Raji (cell line): Measurements from ENCODE around the gene KIF2C.

Experiments used
- POLR2A ChIP-seq: IDR thresholded peaks from 2 replicates; pipeline ENCODE4 v1.6.1; 2011; ENCODE audit warnings: low read depth, low read length, control low read depth; ENCODE audit not compliant: insufficient read depth

The KIF2C gene

DNA sequence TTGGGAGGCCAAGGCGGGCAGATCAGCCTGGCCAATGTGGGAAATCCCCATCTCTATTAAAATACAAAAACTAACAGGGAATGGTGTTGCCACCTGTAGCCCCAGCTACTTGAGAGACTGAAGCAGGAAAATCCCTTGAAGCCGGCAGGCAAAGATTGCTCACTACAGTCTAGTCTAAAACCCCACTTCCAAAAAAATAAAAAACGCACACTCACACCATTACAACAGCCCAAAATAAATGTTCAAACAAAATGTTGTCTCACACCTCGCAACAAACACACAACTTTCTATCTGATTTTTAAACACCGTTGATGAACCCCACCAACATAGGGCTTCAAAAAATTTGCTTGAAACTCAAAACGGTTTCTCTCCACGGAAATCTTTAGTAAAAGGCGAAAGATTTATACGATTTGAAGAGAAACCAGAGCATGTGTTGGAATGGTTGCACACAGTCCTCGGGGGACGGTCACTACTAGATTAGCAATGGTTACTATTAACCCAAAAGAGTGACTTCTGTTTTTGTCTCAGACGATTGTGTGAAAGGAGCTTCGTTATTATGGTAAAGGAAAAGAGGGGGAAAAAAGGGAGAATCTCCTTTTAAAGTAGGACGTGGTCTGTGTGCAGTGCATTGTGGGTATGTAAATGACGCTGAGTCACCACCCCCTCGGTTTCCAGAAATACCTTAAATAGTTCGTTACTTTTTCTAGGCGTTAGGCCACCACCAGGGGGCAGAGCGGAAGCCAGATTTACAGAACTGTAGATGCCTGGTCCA, 8.7 kb upstream of the KIF2C start, which contains the start of gene RNU5D-1:
RNU5D-1 (minus strand) TSS at position 430 of the 772 bp plus-strand sequence.
- TF ChIP-seq POLR2A: peak; percentile 100

DNA sequence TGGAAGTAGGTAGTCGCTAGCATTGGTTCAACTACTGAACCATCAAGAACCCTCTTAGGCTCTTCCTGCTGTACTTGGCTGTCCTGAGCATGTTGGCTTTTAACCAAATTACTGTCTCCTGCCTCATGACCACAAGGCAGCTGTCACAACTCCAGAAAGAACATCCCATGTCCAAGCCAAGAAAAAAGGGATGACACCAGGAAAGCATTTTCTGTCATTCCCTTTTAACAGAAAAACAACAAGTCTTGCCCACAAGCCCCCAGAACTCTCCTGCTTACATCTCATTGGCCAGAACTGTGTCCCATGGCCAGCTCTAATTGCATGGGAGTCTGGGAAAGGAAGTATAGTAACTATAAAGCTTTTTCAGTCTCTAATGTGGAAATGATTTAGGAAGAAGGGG, 6.3 kb upstream of the KIF2C start:
- TF ChIP-seq POLR2A: no peak

- no peak for TF ChIP-seq POLR2A
Observed at GRCh38 chr1:44733784-44734183, 5.9 kb upstream of the KIF2C start.

- no peak for TF ChIP-seq POLR2A
Observed at GRCh38 chr1:44735992-44736391, 3.6 kb upstream of the KIF2C start.

DNA sequence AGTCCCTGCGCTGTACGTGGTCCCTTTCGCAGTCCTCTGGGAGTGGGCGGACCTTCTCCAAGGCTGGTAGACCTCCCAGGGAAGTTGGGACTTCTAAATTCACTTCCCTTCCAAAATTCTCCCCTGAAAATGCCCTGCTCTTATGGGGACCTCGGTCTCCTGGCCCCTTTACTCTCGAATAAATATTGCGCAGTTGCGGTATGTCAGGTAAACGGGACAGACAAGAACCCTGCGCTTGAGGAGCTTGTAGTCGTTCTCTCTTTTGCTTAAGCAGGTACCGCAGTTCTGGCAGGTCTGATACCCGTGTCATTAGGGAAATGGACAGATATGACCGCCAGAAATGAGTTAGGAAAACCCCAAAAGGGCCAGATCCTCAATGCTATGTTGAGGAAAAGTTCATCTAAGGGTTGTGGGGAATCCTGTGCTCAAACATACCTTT, 561 bp downstream of the KIF2C start:
- no peak for TF ChIP-seq POLR2A

GRCh38 chr1:44743211-44743610, 3.6 kb downstream of the KIF2C start:
- TF ChIP-seq POLR2A: no peak

DNA sequence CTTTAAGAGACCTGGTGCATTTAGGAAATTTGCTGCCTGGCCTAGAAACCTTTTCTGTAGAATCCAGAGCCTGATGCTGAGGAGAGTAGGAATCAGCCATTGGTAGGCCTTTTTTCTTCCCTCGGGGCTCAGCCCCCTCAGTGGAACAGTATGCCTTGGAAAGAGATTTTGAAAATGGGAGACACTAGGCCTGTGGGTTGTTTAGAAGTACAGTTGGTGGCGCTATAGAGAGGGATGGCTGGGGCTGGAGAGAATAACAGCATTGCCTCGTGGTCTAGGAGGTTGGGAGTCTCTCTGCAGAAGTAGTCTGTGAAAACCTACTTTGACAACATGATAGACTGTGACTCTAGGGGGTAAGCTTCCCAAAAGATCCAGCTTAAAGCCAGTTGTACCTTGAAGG, 8.2 kb downstream of the KIF2C start:
- TF ChIP-seq POLR2A: no peak

DNA sequence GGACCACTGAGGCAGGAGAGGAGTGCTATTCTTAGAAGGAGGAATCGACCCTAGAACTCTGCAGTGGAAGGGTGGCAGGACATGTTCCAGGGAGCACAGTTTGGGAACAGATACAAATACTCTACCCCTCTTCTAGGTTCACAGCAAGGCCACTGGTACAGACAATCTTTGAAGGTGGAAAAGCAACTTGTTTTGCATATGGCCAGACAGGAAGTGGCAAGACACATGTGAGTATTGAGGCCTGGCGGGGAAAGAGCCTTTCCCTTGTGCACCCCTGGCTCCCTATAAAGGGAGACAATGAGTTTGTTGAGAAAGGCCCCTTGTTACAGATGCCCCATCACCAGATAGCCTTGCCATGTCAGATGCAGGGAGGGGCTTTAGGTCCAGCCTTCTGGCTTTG, 17.8 kb downstream of the KIF2C start:
- peak; percentile 27; the same call in 1 of the 2 replicates for TF ChIP-seq POLR2A

GRCh38 chr1:44759077-44759476, 19.4 kb downstream of the KIF2C start:
- no peak for TF ChIP-seq POLR2A

DNA sequence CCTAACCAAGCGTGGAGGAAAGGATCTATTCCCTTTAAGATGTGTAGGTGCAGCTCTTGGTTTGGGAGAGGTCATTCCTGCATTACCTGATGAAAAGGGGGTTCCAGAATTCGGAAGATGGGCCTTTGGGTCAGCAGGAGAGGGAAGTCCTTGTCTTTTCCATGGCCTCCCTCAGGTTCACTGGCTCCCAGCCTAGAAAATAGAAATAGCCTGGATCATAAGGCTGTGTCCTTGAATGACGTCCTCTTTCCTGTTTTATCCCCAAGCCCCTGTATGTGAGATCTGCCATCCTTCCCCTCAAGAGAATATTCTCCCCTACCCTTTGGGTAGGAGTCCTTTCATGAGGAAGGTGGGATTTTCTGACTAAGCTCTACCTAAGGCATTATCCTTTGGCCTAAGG, 21.2 kb downstream of the KIF2C start:
- no peak for TF ChIP-seq POLR2A

GRCh38 chr1:44775078-44775929, 35.7 kb downstream of the KIF2C start, which contains the start of gene RPS8:
TSS of gene RPS8 (plus strand) at chr1:44775540. CDS start at chr1:44775597, 57 bp downstream.
- peak; percentile 98 for TF ChIP-seq POLR2A

GRCh38 chr1:44775930-44776729, 36.5 kb downstream of the KIF2C start:
- no peak for TF ChIP-seq POLR2A

GRCh38 chr1:44776730-44777068, 37.1 kb downstream of the KIF2C start:
- TF ChIP-seq POLR2A: 0 out of 2 replicates have a peak, but pooled peaks have one; percentile 5

GRCh38 chr1:44777547-44777946, 37.9 kb downstream of the KIF2C start:
- no peak for TF ChIP-seq POLR2A
